DND-41 (cell line): Measurements from ENCODE around the gene NR0B2.

Experiments
- ATAC-seq: fragments of 200-7000 bp; cut with Tn5 transposase; 3 replicates; pipeline ENCODE4 v1.9.1; 2021; ENCODE audit warnings: low read depth; ENCODE audit not compliant: insufficient read depth
- DNase-seq: peaks from one replicate; pipeline ENCODE4 v3.0.0-alpha.2; 2020
- H2AFZ ChIP-seq: 2 replicates; pipeline ENCODE4 v1.6.0; 2012; ENCODE audit warnings: low read depth, low read length
- H3K27ac ChIP-seq: 2 replicates; pipeline ENCODE4 v1.5.1; 2012; ENCODE audit warnings: low read length, inconsistent platforms
- H3K27me3 ChIP-seq: fragments of 200-600 bp; sonication (generic); 2 replicates; pipeline ENCODE4 v1.6.0; 2012; ENCODE audit warnings: low read length, mild to moderate bottlenecking, inconsistent platforms; ENCODE audit not compliant: insufficient read depth, poor library complexity
- H3K36me3 ChIP-seq: 2 replicates; pipeline ENCODE4 v1.5.1; 2012; ENCODE audit warnings: low read length, inconsistent platforms; ENCODE audit not compliant: insufficient read depth
- H3K4me1 ChIP-seq: 2 replicates; pipeline ENCODE4 v1.5.1; 2012; ENCODE audit warnings: mild to moderate bottlenecking, low read length; ENCODE audit not compliant: insufficient read depth
- H3K4me2 ChIP-seq: 2 replicates; pipeline ENCODE4 v1.6.0; 2012; ENCODE audit warnings: mild to moderate bottlenecking, moderate library complexity, low read length, inconsistent platforms; ENCODE audit not compliant: insufficient read depth
- H3K4me3 ChIP-seq, 2 experiments: fragments of 200-600 bp in 1 of 2; shearing (Covaris generic) in 1 of 2; 2 replicates each; pipeline ENCODE4 v1.5.1; 2012 to 2016; ENCODE audit warnings: inconsistent platforms in 2 of 2, low read length in 2 of 2, mild to moderate bottlenecking in 2 of 2, low read depth in 1 of 2, moderate library complexity in 1 of 2
- H3K79me2 ChIP-seq: 2 replicates; pipeline ENCODE4 v1.6.0; 2012; ENCODE audit warnings: low read length, inconsistent platforms; ENCODE audit not compliant: insufficient read depth
- H3K9ac ChIP-seq: 2 replicates; pipeline ENCODE4 v1.6.0; 2012; ENCODE audit warnings: low read depth, mild to moderate bottlenecking, inconsistent platforms, low read length, moderate library complexity
- H3K9me3 ChIP-seq: 2 replicates; pipeline ENCODE4 v1.5.1; 2012; ENCODE audit warnings: low read length, moderate library complexity, mild to moderate bottlenecking, inconsistent platforms; ENCODE audit not compliant: insufficient read depth, severe bottlenecking
- H4K20me1 ChIP-seq: 2 replicates; pipeline ENCODE4 v1.6.0; 2012; ENCODE audit warnings: low read length; ENCODE audit not compliant: insufficient read depth
- CTCF ChIP-seq: IDR thresholded peaks from 2 replicates; pipeline ENCODE4 v1.5.1; 2012; ENCODE audit warnings: borderline replicate concordance, low read length, moderate library complexity, mild to moderate bottlenecking; ENCODE audit not compliant: poor library complexity, severe bottlenecking; ENCODE audit errors: extremely low read depth
- EZH2 ChIP-seq: IDR thresholded peaks from 3 replicates; pipeline ENCODE4 v1.6.1; 2012; ENCODE audit warnings: borderline replicate concordance, low read depth, mild to moderate bottlenecking, moderate library complexity, low read length, inconsistent platforms; ENCODE audit not compliant: severe bottlenecking

The NR0B2 gene

GRCh38 chr1:26909951-26910342, 3.8 kb downstream of the NR0B2 start:
- TF ChIP-seq CTCF = no peak
- no peak for TF ChIP-seq EZH2
- H3K27me3 ChIP-seq = no peaks in the 10 kb centered on the region
- H3K36me3 ChIP-seq = no peaks in the 10 kb centered on the region
- H3K4me1 ChIP-seq = no peaks in the 10 kb centered on the region
- no peaks in the 10 kb centered on the region for H3K79me2 ChIP-seq
- H3K9me3 ChIP-seq = no peaks in the 10 kb centered on the region
- H2AFZ ChIP-seq = no peak overlapping the region
- H3K9ac ChIP-seq = no peak overlapping the region
- H3K27ac ChIP-seq = no peak overlapping the region
- no peak for ATAC-seq
- no peak for DNase-seq
- no peak overlapping the region for H3K4me2 ChIP-seq
- no peak overlapping the region for H3K4me3 ChIP-seq
- H4K20me1 ChIP-seq = no peaks in the 10 kb centered on the region

GRCh38 chr1:26907071-26907917, 6.5 kb downstream of the NR0B2 start:
- Histone ChIP-seq H3K36me3 (no peaks in the 10 kb centered on the region), H3K4me2 (no peak overlapping the region), H3K27ac (no peak overlapping the region), H2AFZ (no peak overlapping the region), H4K20me1 (no peaks in the 10 kb centered on the region), H3K27me3 (no peaks in the 10 kb centered on the region), H3K9ac (no peak overlapping the region), H3K79me2 (no peaks in the 10 kb centered on the region), H3K9me3 (no peaks in the 10 kb centered on the region), H3K4me1 (no peaks in the 10 kb centered on the region), H3K4me3 (no peak overlapping the region)
- TF ChIP-seq EZH2 (no peak), CTCF (no peak)
- no peak for ATAC-seq
- DNase-seq = no peak

- DNase-seq = no peak
- TF ChIP-seq CTCF = no peak
- no peak for TF ChIP-seq EZH2
- ATAC-seq = no peak
- Histone ChIP-seq H3K4me3 (peak overlapping the region; percentile 96), H3K9ac (peak overlapping the region; percentile 84), H2AFZ (peak overlapping the region; percentile 98), H3K36me3 (peaks cover 25% of the 10 kb centered on the region), H3K27ac (peak overlapping the region; percentile 81), H3K9me3 (no peaks in the 10 kb centered on the region), H3K27me3 (no peaks in the 10 kb centered on the region), H3K79me2 (peaks cover 40% of the 10 kb centered on the region), H3K4me1 (peaks cover 31% of the 10 kb centered on the region), H4K20me1 (no peaks in the 10 kb centered on the region), H3K4me2 (peak overlapping the region; percentile 82)
Measured at GRCh38 chr1:26900815-26901511, 12.8 kb downstream of the NR0B2 start.
